SJCRH30 (cell line): Measurements from ENCODE around the gene CGNL1. TPM values are rescaled to one million over a fixed set of nuclear protein-coding genes. Genes with fewer than 3 reads are reported as not detected.

ENCODE experiments used
- DNase-seq, 2 experiments: peaks; one replicate each; pipeline ENCODE4 v3.0.0-alpha.2; 2015 to 2020
- H3K27ac ChIP-seq: fragments of 250-450 bp; sonication (Bioruptor Pico); 2 replicates; pipeline ENCODE4 v1.5.1; 2020; ENCODE audit warnings: mild to moderate bottlenecking, moderate library complexity
- H3K27me3 ChIP-seq: fragments of 250-450 bp; sonication (Bioruptor Pico); 2 replicates; pipeline ENCODE4 v1.5.1; 2020; ENCODE audit warnings: mild to moderate bottlenecking, moderate library complexity
- H3K36me3 ChIP-seq: fragments of 250-450 bp; sonication (Bioruptor Pico); 2 replicates; pipeline ENCODE4 v1.5.1; 2020; ENCODE audit warnings: mild to moderate bottlenecking, moderate library complexity
- H3K4me1 ChIP-seq: fragments of 250-450 bp; sonication (Bioruptor Pico); 2 replicates; pipeline ENCODE4 v1.5.1; 2020; ENCODE audit warnings: mild to moderate bottlenecking, moderate library complexity
- H3K4me3 ChIP-seq: fragments of 250-450 bp; sonication (Bioruptor Pico); 2 replicates; pipeline ENCODE4 v1.5.1; 2020; ENCODE audit warnings: mild to moderate bottlenecking, moderate library complexity
- H3K9me3 ChIP-seq: fragments of 250-450 bp; sonication (Bioruptor Pico); replicated peaks from 2 replicates; pipeline ENCODE4 v1.5.1; 2020; ENCODE audit warnings: mild to moderate bottlenecking, moderate library complexity
- total RNA-seq: library from RNA; depleted of rRNA; stranded (reverse); fragments of >200 nt; shearing (Covaris generic); gene quantifications from 2 replicates; pipeline ENCODE4 v1.2.3, GENCODE V29; 2014

The CGNL1 gene
- total RNA-seq, 1 experiment from 2014 or later: 5.5 TPM

DNA sequence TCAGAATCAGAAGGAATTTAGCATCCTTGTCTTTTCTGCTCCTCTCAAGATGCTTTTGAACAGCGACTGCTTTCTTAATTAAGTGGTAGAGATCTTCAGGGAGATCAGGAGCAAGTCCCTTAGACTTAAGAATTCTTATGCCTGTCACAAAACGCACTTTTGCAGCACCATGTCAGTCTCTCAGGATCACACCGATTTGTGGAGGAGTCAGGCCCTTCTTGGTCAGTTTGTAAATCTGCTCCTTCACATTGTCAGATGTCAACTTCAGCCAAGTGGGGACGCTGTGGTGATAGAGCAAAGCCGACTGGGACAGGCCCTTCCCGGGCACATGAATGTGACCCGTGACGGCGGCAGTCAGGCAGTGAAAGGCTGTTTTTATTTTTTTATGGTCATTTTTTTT, 179.7 kb downstream of the CGNL1 start:
- Histone ChIP-seq H3K4me1 (peaks cover 56% of the 10 kb centered on the region), H3K27ac (peak overlapping the region; percentile 98), H3K9me3 (no peaks in the 10 kb centered on the region), H3K36me3 (no peaks in the 10 kb centered on the region), H3K4me3 (no peak overlapping the region), H3K27me3 (no peaks in the 10 kb centered on the region)
- DNase-seq: peak in 1 of 2 experiments; percentile 57

DNA sequence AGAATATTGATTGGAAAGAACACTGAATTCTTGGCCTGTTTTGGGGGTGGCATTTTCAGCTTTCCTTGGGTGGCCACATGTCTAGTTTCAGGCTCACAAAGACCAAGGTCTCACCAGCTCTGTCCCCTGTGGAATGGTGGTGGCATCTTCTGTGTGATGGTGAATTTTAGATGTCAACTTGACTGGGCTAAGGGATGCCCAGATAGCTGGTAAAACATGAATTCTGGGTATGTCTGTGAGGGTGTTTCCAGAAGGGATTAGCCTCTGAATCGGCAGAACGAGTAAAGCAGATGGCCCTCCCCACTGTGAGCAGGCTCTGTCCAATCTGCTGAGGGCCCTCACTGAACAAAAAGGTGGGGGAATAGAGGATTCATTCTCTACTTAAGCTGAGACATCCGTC, 181.0 kb downstream of the CGNL1 start:
- Histone ChIP-seq H3K27ac (no peak overlapping the region), H3K4me1 (peaks cover 50% of the 10 kb centered on the region), H3K27me3 (no peaks in the 10 kb centered on the region)

DNA sequence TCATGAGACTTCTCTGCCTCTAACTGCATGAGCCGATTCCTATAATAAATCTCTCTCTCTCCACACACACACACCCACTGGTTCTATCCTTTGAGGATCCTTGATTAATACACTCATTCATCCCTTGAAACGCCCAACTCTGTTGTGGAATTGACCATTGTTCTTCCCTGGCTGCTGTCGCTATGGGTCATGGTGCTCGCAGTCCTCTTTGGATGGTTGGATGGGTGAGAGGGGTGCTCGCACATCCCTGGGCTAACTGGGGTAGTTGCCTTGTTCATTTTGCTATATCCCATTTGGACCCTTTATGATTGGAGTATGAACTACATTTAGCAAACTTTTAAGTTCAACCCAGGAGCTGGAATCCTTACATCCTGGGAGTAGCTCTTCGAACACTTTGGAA, 181.5 kb downstream of the CGNL1 start:
- H3K36me3 ChIP-seq: no peaks in the 10 kb centered on the region
- no peaks in the 10 kb centered on the region for H3K9me3 ChIP-seq
- no peak overlapping the region for H3K4me3 ChIP-seq
- H3K27ac ChIP-seq: no peak overlapping the region
- no peaks in the 10 kb centered on the region for H3K27me3 ChIP-seq
- DNase-seq: no peak
- H3K4me1 ChIP-seq: peaks cover 44% of the 10 kb centered on the region

More for the DNA sequence above, 181.0 kb downstream of the CGNL1 start:
- H3K36me3 ChIP-seq: no peaks in the 10 kb centered on the region
- DNase-seq: no peak
- H3K9me3 ChIP-seq: no peaks in the 10 kb centered on the region
- H3K4me3 ChIP-seq: no peak overlapping the region

DNA sequence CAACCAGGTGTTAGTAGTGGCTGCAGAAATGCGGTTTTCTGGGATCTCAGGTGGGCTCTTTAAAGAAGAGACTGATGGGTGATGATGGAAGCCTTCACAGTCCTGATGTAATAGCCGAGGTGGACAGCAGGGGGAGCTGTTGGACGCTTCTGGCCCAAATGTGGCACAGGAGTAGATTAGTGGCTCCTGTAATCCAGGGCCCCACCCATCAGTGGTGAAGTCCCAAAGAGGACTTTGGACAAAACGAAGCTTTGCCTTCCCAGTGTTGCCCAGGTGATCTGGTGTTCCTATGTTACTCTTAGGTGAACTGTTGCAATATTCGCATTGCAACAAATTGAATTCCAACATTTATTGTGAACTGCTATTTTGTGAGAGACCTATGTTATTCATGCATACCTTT, 183.6 kb downstream of the CGNL1 start:
- Histone ChIP-seq H3K4me3 (no peak overlapping the region), H3K9me3 (no peaks in the 10 kb centered on the region), H3K4me1 (peaks cover 28% of the 10 kb centered on the region), H3K27ac (no peak overlapping the region), H3K27me3 (no peaks in the 10 kb centered on the region), H3K36me3 (no peaks in the 10 kb centered on the region)
- DNase-seq: peak; percentile 62 to 87

GRCh38 chr15:57561041-57561711, 184.9 kb downstream of the CGNL1 start:
- H3K4me1 ChIP-seq: peaks cover 20% of the 10 kb centered on the region
- H3K9me3 ChIP-seq: no peaks in the 10 kb centered on the region; the same call in 1 of the 2 replicates
- H3K27me3 ChIP-seq: no peaks in the 10 kb centered on the region
- no peaks in the 10 kb centered on the region for H3K36me3 ChIP-seq
- no peak overlapping the region for H3K4me3 ChIP-seq
- peak; percentile 78 to 93 for DNase-seq
- no peak overlapping the region for H3K27ac ChIP-seq

GRCh38 chr15:57562196-57562769, 186.0 kb downstream of the CGNL1 start:
- Histone ChIP-seq H3K9me3 (no peaks in the 10 kb centered on the region; the same call in 1 of the 2 replicates), H3K36me3 (no peaks in the 10 kb centered on the region), H3K4me1 (peaks cover 14% of the 10 kb centered on the region), H3K27ac (no peak overlapping the region), H3K4me3 (no peak overlapping the region), H3K27me3 (no peaks in the 10 kb centered on the region)
- no peak for DNase-seq

GRCh38 chr15:57563416-57563815, 187.1 kb downstream of the CGNL1 start:
- Histone ChIP-seq H3K27ac (no peak overlapping the region), H3K36me3 (no peaks in the 10 kb centered on the region), H3K4me1 (peaks cover 14% of the 10 kb centered on the region), H3K9me3 (no peaks in the 10 kb centered on the region; the same call in 1 of the 2 replicates), H3K4me3 (no peak overlapping the region), H3K27me3 (no peaks in the 10 kb centered on the region)
- no peak for DNase-seq

DNA sequence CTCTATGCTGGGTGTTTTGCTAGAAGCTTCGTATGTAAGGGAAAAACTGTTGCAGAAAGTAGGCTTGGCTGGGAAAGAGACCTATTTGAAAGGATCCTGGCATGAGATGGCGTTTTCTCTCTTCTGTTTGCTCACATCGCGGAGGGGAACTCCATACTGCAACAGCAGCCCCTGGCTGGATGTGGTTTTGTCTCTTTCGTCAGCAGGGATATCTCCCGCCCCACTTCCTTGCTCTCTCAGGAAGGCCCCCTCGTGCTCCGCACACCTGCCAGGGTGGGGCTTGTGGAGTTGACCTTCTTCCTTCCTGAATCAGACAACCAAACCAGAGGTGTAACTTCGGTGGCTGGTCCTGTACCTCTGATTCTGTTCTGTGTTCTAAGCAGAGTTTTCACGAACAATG, 189.0 kb downstream of the CGNL1 start:
- DNase-seq: peak; percentile 53 to 70
- Histone ChIP-seq H3K27ac (0 out of 2 replicates have a peak overlapping the region, but pooled peaks have one; percentile 5), H3K4me1 (peaks cover 10% of the 10 kb centered on the region), H3K27me3 (no peaks in the 10 kb centered on the region), H3K36me3 (no peaks in the 10 kb centered on the region), H3K4me3 (peak overlapping the region; percentile 15), H3K9me3 (no peaks in the 10 kb centered on the region; the same call in 1 of the 2 replicates)

GRCh38 chr15:57566834-57567233, 190.5 kb downstream of the CGNL1 start:
- H3K27me3 ChIP-seq: no peaks in the 10 kb centered on the region
- no peak for DNase-seq
- H3K9me3 ChIP-seq: peaks cover 3% of the 10 kb centered on the region
- H3K4me1 ChIP-seq: peaks cover 15% of the 10 kb centered on the region
- no peak overlapping the region for H3K4me3 ChIP-seq
- no peaks in the 10 kb centered on the region for H3K36me3 ChIP-seq
- no peak overlapping the region for H3K27ac ChIP-seq

- no peak for DNase-seq
These were observed 191.6 kb downstream of the CGNL1 start for GRCh38 chr15:57567891-57568290.

GRCh38 chr15:57568299-57568698, 192.0 kb downstream of the CGNL1 start:
- H3K4me3 ChIP-seq: no peak overlapping the region
- H3K36me3 ChIP-seq: no peaks in the 10 kb centered on the region
- H3K4me1 ChIP-seq: peaks cover 15% of the 10 kb centered on the region
- H3K9me3 ChIP-seq: peaks cover 3% of the 10 kb centered on the region
- H3K27ac ChIP-seq: no peak overlapping the region
- no peaks in the 10 kb centered on the region for H3K27me3 ChIP-seq
- no peak for DNase-seq

More at GRCh38 chr15:57567891-57568290, 191.6 kb downstream of the CGNL1 start:
- H3K4me3 ChIP-seq: no peak overlapping the region
- no peaks in the 10 kb centered on the region for H3K27me3 ChIP-seq
- H3K4me1 ChIP-seq: peaks cover 15% of the 10 kb centered on the region
- peaks cover 3% of the 10 kb centered on the region for H3K9me3 ChIP-seq
- H3K27ac ChIP-seq: no peak overlapping the region
- no peaks in the 10 kb centered on the region for H3K36me3 ChIP-seq

DNA sequence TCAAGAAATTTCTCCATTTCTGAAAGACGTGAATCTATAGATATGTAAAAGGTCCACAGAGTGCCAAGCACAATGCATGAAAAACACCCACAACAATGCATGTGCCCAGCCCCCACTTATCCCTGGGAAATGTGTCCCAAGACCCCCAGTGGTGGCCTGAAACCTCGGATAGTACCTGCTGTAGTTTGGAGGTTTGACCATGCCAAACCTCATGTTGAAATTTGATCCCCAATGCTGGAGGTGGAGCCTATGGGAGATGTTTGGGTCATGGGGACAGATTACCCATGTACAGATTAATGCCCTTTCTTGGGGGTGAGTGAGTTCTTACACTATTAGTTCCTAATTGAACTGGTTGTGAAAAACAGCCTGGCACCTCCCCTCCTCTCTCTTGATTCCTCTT, 194.0 kb downstream of the CGNL1 start:
- peaks cover 9% of the 10 kb centered on the region for H3K4me1 ChIP-seq

DNA sequence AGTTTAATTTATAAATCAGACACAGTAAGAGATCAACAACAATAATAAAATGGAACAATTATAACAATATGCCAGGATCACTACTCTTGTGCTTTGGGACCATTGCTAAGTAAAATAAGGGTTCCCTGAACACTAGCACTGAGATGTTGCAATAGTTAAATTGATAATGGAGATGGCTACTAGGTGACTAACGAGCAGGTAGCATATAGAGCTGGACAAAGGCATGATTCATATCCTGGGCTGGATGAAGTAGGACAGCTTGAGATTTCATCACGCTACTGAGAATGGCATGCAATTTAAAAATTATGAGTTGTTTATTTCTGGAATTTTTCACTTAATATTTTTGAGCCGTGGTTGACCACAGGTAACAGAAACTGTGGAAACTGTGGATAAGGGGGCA, 194.7 kb downstream of the CGNL1 start:
- no peak overlapping the region for H3K4me3 ChIP-seq
- DNase-seq: no peak

More for the DNA sequence above, 194.0 kb downstream of the CGNL1 start:
- H3K4me3 ChIP-seq: no peak overlapping the region
- peaks cover 3% of the 10 kb centered on the region for H3K9me3 ChIP-seq
- no peak overlapping the region for H3K27ac ChIP-seq
- DNase-seq: no peak
- H3K36me3 ChIP-seq: no peaks in the 10 kb centered on the region
- H3K27me3 ChIP-seq: no peaks in the 10 kb centered on the region

GRCh38 chr15:57571725-57572124, 195.4 kb downstream of the CGNL1 start:
- no peak overlapping the region for H3K27ac ChIP-seq
- peaks cover 9% of the 10 kb centered on the region for H3K4me1 ChIP-seq
- no peaks in the 10 kb centered on the region for H3K27me3 ChIP-seq
- no peaks in the 10 kb centered on the region for H3K36me3 ChIP-seq
- H3K9me3 ChIP-seq: peaks cover 3% of the 10 kb centered on the region; the same call in 1 of the 2 replicates
- H3K4me3 ChIP-seq: no peak overlapping the region
- no peak for DNase-seq

More for the DNA sequence above, 194.7 kb downstream of the CGNL1 start:
- Histone ChIP-seq H3K4me1 (peaks cover 9% of the 10 kb centered on the region), H3K27me3 (no peaks in the 10 kb centered on the region), H3K9me3 (peaks cover 3% of the 10 kb centered on the region), H3K36me3 (no peaks in the 10 kb centered on the region), H3K27ac (no peak overlapping the region)

GRCh38 chr15:57572468-57572867, 196.2 kb downstream of the CGNL1 start:
- peaks cover 3% of the 10 kb centered on the region; the same call in 1 of the 2 replicates for H3K9me3 ChIP-seq
- H3K36me3 ChIP-seq: no peaks in the 10 kb centered on the region
- no peak overlapping the region for H3K4me3 ChIP-seq
- H3K27ac ChIP-seq: no peak overlapping the region
- no peaks in the 10 kb centered on the region for H3K27me3 ChIP-seq
- no peak for DNase-seq
- peaks cover 9% of the 10 kb centered on the region for H3K4me1 ChIP-seq
